Stimulated activated CD8-positive, alpha-beta memory T cell treated with anti-CD3 and anti-CD28 coated beads, Interleukin-2, amount 100 ng/mL, for 48 hours (primary cell): Measurements from ENCODE around the gene ZC3H4.
"Not testable (repeated sequence)": the region's sequence is repeated elsewhere in the genome, so short reads cannot be mapped to it uniquely, and the experiment has no call there.

Experiments
- DNase-seq, 2 donors: peaks; one replicate each; pipeline ENCODE4 v3.0.0-alpha.2; 2020; ENCODE audit warnings: low read depth in 2 of 2

ZC3H4 gene

DNA sequence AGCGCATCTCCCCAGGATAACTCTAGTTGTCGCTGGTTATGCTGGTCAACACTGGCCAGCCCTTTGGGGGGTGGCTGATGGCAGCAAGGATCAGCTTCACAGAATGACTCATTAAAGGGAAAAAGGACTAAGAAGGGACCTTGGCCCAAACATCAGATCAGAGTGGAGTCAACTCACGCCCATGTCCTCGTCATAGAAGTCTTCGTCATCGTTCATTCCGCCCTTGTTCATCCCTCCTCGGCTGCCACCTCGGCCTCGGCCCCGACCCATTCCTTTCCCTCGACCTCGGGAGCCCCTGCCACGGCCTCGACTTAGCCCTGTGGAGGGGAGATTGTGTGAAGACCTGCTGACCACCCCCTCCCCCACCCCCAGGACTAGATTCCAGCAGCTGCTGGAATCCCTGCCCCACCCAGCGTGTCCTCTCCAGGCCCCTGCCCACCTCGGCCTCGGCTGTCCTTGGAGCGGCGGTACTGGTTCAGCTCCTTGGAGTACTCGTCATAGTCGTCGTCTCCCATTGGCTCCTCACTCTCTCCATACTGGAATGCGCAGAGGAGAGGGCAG is 28.6 kb downstream of the ZC3H4 start:
- DNase-seq = no peak

DNA sequence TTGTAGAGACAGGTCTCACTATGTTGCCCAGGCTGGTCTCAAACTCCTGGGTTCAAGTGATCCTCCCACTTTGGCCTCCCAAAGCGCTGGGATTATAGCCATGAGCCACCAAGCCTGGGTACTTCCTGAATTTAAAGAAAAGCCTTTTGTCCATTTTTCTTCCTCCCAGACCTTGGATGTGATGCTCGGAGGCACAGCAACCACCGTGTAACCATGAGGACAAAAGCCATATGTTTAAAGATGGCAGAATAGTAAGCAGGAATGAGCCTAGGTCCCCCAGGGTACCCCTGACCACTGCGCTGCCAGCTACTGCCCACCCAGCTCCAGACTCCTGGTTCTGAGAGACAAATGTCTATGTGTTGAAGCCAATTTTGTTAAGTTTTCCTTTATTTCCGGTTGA is 31.1 kb downstream of the ZC3H4 start:
- no peak for DNase-seq

DNA sequence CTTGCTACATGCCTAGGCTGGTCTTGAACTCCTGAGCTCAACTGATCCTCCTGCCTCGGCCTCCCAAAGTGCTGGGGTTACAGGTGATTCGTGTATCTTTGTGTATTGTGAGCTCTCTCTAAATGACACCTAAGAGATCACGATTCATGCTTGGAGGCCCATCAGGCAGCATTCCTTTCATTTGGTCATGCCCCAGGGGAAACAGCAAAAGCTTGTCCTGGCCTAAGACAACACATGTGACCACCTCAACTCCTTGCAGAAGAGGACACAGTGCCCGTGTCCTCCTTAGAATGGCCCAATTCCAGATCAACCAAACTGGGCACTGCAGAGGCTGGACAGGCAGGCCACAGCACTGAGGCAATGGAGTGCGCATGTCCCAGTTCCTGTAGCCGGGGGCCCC is 32.5 kb downstream of the ZC3H4 start:
- DNase-seq = no peak

DNA sequence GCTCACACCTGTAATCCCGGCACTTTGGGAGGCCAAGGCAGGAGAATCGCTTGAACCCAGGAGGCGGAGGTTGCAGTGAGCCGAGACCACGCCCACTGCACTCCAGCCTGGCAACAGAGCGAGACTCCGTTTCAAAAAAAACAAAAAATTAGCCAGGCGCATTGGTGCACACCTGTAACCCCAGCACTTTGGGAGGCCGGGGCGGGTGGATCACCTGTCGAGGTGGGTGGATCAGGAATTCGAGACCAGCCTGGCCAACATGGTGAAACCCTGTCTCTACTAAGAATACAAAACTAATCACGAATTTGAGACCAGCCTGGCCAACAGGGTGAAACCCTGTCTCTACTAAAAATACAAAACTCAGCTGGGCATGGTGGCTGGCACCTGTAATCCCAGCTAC is 35.2 kb downstream of the ZC3H4 start:
- DNase-seq = not testable (repeated sequence)

DNA sequence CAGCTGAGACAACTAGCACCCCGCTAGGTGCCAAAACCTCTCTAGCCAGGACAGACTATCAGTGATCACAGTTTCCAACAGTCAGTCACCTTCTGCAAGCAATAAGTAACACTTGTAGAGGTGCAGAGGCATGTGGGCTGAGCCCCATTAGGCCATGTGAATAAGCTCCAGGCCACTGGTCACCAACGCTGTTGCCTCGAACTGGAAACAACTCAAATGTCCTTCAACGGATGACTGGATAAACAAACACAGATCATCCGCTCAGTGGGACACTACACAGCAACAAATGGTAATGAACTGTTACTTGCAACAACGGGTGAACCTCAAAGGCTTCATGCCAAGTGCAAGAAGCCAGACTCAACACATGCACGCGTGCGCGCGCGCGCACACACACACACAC is 37.6 kb downstream of the ZC3H4 start:
- no peak for DNase-seq

DNA sequence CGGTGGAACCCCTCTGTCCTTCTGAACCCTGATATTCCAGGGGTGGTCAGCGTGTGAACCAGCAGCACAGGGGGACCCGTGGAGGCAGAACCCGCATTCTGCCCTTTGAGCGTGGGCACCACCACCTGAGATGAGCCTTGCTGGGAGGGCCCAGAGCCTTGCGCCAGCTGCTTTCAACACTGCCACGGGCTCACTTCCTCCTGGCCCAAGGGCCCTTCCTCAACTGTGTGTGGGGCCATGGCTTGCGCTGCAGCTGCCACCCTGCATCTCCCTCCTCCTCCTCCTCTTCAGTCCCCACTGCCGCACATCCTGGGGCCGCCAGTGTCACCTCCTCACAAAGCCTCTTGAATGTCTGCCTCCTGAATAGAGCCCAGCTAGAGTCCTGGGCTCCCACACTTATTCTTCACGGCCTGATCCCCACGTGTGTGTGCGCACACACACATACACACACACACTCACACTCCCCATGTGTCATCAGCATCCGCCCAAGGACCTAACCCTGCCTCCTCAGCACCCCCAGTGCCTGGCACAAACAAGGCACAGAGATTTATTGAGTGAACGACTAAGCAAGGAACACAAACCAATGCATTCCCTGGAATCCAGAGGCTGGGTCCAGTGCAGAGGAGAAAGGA is 38.3 kb downstream of the ZC3H4 start:
- DNase-seq = no peak

DNA sequence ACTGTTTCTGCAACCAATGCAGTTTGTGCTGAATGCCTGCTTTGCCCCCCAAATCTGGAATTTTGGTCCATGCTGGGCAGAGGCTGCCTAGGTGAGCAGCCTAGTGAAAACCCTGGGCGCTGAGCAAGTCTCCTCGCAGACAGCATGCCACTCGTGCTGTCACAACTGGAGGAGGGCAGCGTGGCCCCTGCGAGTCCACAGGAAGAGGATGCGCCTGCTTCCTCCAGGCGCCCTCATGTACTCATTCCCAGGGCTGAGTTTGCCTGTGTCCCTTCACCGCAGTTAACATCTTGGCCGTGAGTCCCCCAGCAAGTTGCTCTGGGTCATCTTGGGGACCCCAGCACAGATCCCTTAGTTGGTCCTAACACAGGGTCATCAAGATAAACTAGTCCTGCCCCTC is 39.0 kb downstream of the ZC3H4 start:
- DNase-seq = no peak

DNA sequence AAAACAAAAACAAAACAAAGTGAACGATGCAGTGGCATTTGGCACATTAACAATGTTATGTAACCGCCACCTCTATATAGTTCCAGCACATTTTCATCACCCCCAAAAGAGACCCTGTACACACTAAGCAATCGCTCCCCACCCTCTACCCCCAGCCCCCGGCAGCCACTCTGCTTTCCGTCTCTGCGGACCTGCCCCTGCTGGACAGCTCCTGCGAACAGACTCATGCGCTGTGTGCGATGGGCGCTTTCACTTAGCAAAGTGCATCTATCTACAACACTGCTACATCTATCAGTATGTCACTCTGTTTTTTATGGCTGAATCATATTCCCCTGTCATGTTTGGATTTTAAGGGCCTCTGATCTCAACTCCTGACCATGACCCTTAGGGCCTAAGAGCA is 40.0 kb downstream of the ZC3H4 start:
- DNase-seq = no peak

DNA sequence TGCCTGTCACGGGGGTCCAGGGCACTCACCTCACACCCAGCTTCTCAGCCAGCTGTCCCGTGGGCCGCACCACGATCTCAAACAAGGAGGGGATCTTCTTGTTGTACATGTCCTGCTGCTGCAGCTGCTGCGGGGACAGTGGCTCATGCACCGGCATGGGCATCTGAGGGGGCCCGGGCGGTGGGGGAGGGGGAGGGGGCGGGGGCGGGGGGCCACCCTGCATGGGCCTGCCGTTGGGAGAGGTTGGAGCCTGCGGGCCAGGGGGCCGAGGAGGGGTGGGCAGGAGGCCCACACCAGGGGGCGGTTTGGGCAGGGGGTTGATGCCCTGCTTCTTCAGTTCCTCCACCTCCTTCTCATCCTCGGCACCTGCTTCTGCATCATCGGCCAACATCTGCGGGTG is 41.3 kb downstream of the ZC3H4 start:
- no peak for DNase-seq

DNA sequence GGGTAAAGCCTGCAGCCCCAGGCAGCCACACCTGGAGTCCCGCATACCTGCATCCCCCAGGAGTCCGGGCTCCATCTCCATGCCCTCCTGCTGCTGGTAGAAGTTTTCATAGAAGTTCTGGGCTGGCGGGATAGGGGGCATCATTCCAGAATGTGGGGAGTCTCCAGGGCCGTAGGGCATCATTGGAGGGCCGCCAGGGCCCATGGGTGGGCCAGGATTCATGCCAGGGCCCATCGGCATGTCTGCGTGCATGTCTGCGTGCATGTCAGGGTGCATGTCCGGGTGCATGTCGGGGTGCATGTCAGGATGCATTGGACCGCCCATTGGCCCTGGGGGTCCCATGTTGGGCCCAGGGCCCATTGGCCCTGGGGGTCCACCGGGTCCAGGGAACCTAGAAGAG is 41.8 kb downstream of the ZC3H4 start:
- no peak for DNase-seq

DNA sequence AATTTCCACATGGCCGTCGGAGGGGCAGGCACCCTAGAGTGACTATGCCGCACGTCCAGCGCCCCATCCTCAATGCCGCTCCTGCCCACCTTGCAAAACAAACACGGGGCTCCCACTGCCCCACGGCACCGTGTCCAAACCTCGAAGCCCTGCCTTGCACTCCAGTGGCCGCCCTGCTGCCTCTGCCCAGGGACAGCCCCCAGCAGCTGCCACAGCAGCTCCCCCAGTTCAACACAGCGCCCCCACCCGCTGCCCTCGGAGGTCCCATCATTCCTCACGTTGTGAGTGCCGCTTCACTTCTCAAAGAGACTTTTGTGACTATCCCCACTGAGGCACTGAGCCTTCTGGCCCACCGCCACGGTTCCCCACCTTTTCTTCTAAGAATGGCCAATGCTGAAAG is 42.8 kb downstream of the ZC3H4 start:
- DNase-seq = no peak

DNA sequence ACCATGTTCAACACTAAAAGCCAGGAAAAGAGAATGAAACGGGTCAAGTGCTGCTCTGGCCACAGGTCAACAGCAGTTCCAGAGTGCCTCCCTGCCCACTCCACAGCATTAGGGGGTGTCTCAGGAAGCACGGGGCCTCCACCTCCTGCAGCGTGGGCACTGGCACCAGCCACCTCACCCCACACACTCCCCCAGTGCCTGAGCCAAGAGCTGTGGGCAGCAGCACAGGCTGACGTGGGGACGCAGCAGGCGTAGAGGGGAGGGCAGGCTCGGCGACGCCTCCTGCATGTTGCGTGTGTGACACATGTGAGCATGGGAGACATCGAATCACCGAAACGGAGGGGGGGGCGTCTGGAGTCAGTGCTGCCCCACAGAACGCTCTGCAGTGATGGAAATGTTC is 43.8 kb downstream of the ZC3H4 start:
- no peak for DNase-seq

DNA sequence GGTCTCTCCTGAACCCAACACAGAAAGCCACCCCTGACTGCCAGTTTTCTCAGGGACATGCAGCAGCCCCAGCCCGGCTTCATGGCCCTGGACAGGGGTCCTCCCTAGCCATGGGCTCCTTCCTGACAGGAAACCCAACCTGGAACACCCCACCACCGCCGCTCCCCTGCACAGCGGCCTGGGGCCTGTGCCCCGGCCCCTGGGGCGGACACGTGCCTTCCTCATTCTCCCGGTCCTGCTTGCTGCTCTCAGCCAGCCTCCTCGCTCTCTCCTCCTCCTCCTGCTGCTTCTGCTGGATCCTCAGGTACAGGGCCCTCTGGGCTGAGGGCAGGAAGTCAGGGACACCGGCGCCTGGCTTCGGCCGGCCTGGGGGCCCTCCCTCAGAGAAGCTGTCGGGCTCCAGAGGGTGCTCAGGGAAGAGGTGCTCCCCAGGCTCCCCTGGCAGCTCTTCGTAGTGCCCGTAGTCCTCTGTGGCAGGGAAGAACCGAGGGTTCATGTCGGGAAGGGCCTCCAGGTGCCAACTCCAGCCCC is 44.6 kb downstream of the ZC3H4 start:
- DNase-seq = no peak

DNA sequence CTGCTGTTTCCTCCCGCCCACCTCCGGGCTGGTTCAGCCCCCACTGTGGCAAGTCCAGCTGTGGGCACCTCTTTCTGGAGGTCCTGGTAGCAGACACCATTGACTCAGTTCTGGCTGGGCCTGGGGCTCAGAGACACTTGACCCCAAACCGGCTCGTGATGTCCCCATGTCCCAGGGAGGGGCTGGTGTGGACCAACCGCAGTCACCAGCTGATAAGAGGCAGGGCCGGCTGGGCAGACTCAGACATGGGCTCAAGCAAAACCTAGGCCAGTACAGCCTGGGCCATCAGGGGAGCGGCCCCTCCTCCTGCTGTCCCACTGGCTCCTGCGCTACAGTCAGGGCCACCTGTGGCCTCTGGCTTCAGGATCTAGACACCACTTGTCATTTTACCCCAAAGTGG is 45.3 kb downstream of the ZC3H4 start:
- DNase-seq = no peak

DNA sequence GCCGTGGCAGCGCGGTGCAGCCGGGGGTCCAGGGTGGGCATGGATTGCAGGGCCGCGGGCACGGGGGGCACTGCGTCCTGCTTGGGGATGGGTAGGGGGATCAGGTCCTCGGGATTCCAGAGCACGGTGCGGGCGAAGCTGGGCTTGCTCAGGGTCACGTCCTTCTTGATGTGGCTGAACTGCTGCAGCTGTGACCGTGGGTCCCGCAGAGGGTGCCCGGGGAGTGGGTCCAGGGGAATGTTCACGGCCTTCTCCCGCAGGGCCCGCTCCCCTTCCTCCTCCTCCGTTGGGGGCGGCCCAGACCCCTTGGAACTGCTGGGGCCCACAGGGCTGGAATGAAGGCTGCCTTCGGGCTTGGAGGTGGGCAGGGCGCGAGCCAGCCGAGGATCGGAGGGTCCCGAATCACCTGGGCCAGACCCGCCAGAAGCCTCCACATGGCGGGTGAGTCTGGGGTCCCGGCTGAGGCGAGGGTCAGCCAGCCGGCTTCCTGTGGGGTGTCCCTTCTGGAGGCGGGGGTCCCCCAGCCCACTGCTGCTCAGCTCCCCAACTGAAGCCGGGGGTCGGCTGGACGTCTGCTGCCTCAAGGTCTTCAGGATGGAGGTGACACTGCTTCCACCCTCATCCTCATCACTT is 46.2 kb downstream of the ZC3H4 start:
- DNase-seq = no peak

DNA sequence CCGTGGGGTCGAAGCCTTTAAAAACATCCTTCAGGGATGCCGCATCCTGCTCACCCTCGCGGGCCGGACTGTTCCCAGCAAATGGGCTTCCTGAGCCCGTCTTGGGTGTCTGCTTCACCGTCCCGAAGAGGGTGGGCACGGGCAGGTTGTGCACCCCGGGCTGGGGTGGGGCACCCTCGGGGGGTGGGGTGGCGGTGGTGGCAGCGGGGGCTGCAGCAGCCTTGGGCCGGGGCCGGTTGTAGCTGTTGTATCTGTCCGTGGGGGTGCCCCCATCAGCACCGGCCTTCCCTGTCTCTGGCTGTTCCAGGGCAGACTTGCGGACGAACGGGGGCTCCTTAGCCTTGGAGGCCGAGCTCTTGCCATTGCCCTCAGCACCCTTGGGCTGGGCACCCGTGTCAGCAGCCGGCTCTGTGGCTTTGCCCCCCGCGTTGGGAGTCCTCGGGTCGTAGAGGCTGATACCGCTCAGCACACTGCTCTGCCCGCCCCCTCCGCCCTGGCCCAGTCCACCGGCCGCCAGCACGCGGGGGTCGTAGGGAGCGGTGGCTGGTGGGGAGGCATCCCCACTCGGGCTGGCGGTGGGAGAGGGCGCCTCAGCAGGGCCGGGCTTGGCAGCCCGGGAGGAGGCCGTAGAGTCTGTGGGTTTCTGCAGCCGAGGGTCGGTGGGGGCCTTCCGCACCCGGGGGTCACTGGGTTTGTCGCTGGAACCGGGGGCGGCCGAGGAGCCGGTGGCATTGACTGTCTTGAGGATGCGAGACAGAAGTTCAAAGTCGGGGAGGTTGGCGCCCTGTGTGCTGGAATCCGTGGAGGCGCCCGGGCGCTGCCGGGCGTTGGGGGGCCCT is 47.0 kb downstream of the ZC3H4 start:
- no peak for DNase-seq

DNA sequence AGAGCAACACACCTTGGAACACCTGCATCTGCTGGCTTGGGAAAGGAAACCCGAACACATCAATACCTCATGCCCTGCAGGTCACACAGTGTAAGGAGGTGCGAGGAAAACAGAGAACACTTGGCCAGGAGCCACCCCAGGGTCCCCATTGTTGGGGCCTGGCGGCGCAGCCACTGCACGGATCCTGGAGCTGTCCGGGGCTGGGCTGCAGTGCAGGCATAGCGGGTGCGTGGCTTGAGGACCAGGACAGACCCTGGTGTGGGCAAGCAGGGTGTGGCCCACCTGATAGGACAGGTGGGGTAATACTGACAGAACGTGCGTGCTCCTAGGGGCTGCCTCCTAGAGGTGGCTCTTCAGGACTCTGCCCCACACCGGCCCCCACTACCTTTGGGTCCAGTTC is 48.3 kb downstream of the ZC3H4 start:
- DNase-seq = no peak

DNA sequence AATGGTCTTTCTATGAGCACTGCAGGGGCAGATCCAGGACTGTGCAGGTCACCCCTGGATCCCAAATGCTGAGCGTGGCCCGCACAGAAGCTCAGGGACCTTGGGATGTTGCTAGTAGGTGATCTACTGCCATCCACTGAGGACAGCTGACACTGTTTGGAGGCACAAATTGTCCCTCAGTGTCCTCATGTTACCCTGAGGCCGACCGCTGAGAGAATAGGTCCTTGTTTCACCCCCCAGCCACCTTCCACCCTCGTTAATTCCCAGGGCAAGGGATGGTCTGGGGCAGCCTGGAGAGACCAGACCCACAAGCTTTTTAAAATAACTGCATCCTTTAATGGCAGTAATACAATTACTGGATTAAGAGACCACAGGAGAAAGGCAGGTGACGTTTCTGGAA is 49.7 kb downstream of the ZC3H4 start:
- no peak for DNase-seq

DNA sequence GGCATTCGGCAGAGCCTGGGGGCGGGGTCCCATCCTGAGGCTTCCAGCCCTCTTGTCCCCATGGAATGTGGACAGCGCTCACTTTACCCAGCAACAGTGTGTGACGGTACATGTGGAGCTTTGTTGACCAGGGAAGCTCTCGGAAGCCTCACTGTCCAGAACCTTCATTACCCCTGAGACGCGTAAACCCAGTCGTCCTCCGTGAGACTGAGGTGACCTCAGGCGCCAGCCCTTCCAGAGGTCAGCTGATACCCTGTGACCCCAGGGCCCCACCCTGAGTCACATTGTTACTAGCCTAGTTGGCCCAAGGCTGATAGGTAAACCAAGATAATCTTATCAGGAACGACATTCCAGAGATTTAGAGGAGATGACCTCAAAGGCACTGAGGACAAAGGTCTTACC is 55.0 kb downstream of the ZC3H4 start:
- DNase-seq = no peak

DNA sequence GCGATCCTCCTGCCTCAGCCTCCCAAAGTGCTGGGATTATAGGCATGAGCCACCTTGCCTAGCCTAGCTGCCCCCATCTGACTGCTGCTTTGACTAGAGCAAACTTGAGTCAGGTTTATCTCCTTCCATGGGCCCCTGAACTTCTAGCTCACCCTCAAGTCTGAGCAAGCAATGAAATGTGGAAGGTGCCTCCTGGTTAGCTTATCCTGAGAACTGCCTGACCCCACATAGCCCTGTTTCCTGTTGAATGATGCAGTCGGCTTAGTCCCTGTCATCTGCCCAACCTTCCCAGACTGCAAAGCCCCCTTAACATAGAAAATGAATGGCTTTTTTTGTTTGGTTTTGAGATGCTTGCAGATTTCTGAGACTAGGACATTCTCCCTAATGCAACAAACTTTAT is 56.2 kb downstream of the ZC3H4 start:
- no peak for DNase-seq

DNA sequence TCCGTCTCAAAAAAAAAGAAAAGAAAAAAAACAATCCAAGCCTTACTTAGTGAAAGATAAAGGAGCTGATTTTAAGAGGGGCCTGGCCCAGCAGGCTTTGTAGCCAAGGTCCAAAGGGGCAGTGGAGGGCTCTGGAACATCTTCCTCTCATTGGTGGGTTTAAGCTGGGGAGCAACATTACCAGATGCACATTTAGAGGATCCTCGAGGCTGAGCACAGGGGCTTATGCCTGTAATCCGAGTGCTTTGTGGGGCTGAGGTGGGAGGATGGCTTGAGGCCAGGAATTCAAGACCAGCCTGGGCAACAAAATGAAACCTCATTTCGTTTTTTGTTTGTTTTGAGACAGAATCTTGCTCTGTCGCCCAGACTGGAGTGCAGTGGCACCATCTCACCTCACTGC is 57.2 kb downstream of the ZC3H4 start:
- DNase-seq = no peak

DNA sequence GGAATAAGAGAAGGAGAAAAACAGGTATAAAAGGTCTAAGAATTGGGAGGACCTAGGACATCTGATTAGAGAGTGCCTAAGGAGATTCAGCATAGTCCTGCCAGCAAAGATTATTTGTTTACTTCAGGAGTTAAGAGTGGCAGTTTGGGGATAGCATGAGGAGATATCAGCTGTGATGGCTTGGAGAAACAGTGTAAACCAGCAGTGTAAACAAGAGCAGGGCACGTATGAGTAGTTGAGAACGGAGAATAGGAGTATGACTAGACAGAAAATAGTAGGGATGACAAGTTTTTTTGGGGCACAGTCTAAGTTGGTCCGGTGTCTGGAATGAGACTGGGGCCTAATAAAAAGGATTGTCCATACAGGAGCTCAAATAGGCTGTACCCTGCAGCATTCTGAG is 63.0 kb downstream of the ZC3H4 start:
- DNase-seq = not testable (repeated sequence)

DNA sequence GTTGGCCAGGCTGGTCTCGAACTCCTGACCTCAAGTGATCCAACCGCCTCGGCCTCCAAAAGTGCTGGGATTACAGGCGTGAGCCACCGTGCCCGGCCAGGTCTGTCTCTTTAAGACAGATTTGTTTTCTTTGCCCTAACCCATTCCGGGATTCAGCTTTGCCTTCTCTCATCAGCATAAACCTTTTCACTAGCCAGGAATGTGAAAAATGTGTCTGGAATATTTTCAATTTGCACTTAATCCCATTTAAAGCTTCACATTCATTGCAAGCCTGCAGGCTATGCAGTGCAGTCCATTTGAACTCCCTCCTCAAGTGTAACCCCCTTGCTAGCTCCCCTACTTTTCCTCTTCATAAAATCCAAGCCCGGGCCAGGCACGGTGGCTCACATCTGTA is 64.3 kb downstream of the ZC3H4 start:
- DNase-seq = no peak
